Left colon (tissue), 2 donors: Measurements from ENCODE around the gene BRCA2. TPM values are rescaled to one million over a fixed set of nuclear protein-coding genes. Genes with fewer than 3 reads are reported as not detected.

ENCODE experiments used
- ATAC-seq: fragments of 200-7000 bp; cut with Tn5 transposase; one replicate; pipeline ENCODE4 v1.9.1; 2020; ENCODE audit warnings: mild to moderate bottlenecking, moderate library complexity
- DNase-seq, 2 donors: peaks; one replicate each; pipeline ENCODE4 v3.0.0-alpha.2; 2020
- intact Hi-C, 2 donors: fragments of 100-400 bp; cut with DNase I in 1 of 2; cut with micrococcal nuclease in 1 of 2; formaldehyde crosslinking; loops; one replicate each; pipeline versions ENCODE4 v1.11.2 to v1.14.0; 2022; cut with DNase I, micrococcal nuclease
- total RNA-seq, 2 donors: library from RNA; stranded (reverse); fragmentation: NEBNext Ultra II Directional; extraction: Animal tissue kit (Norgen Biotek cat#: 25700); gene quantifications; one replicate each; pipeline ENCODE4 v1.2.1, GENCODE V29; 2021
- donor health status: DM: no; HTN: no; CAD: no.
- donor health status: DM: yes; HTN: yes; CAD: no.

BRCA2 gene
- total RNA-seq, 2 donors from 2014 or later, result 1.7 to 4.2 TPM

- no peak for ATAC-seq
- DNase-seq, result no peak
- intact Hi-C loops, result no loop called here
These were observed 61.5 kb downstream of the BRCA2 start for GRCh38 chr13:32376642-32377415.

GRCh38 chr13:32378012-32378411, 62.7 kb downstream of the BRCA2 start:
- ATAC-seq (no peak), DNase-seq (no peak)
- intact Hi-C loops, result no loop called here

- ATAC-seq (peak; percentile 71), DNase-seq (no peak)
- intact Hi-C loops, result loop anchor here in 1 of 2 donors (10.0 kb wide), 1 partner anchor 183 kb away; no protein-coding TSS in a partner anchor
These were observed 66.2 kb downstream of the BRCA2 start for GRCh38 chr13:32381539-32381938.

- ATAC-seq (no peak), DNase-seq (no peak)
- intact Hi-C loops, result loop anchor here in 1 of 2 donors (10.0 kb wide), 1 partner anchor 181 kb away; no protein-coding TSS in a partner anchor
These were observed 68.7 kb downstream of the BRCA2 start for GRCh38 chr13:32383836-32384618.

- intact Hi-C loops, result loop anchor here in 1 of 2 donors (10.0 kb wide), 1 partner anchor 180 kb away; no protein-coding TSS in a partner anchor
- DNase-seq (no peak), ATAC-seq (no peak)
These were observed 69.4 kb downstream of the BRCA2 start for GRCh38 chr13:32384702-32385101.

- intact Hi-C loops, result loop anchor here in 1 of 2 donors (10.0 kb wide), 1 partner anchor 179 kb away; no protein-coding TSS in a partner anchor
- ATAC-seq, result no peak
- no peak for DNase-seq
These were observed 70.1 kb downstream of the BRCA2 start for GRCh38 chr13:32385410-32385809.

GRCh38 chr13:32390048-32390447, 74.7 kb downstream of the BRCA2 start:
- DNase-seq, result no peak
- intact Hi-C loops, result no loop called here
- no peak for ATAC-seq

GRCh38 chr13:32390484-32390883, 75.2 kb downstream of the BRCA2 start:
- ATAC-seq (no peak), DNase-seq (no peak)
- intact Hi-C loops, result no loop called here

GRCh38 chr13:32391101-32391619, 75.9 kb downstream of the BRCA2 start:
- DNase-seq (no peak), ATAC-seq (no peak)
- intact Hi-C loops, result no loop called here

- no peak for ATAC-seq
- no peak for DNase-seq
- intact Hi-C loops, result no loop called here
These were observed 87.8 kb downstream of the BRCA2 start for GRCh38 chr13:32403108-32403507.

- ATAC-seq (no peak), DNase-seq (no peak)
- intact Hi-C loops, result no loop called here
These were observed 92.5 kb downstream of the BRCA2 start for GRCh38 chr13:32407854-32408253.

- intact Hi-C loops, result no loop called here
- no peak for DNase-seq
- no peak for ATAC-seq
These were observed 93.1 kb downstream of the BRCA2 start for GRCh38 chr13:32408296-32409000.

- no peak for DNase-seq
- no peak for ATAC-seq
- intact Hi-C loops, result no loop called here
These were observed 93.6 kb downstream of the BRCA2 start for GRCh38 chr13:32409001-32409313.

- ATAC-seq (no peak), DNase-seq (no peak)
- intact Hi-C loops, result no loop called here
These were observed 94.5 kb downstream of the BRCA2 start for GRCh38 chr13:32409561-32410421.

GRCh38 chr13:32413284-32413683, 98.0 kb downstream of the BRCA2 start:
- DNase-seq (no peak), ATAC-seq (no peak)
- intact Hi-C loops, result no loop called here

- ATAC-seq (peak; percentile 56), DNase-seq (no peak)
These were observed 99.3 kb downstream of the BRCA2 start for GRCh38 chr13:32414580-32414979.

GRCh38 chr13:32415019-32415418, 99.7 kb downstream of the BRCA2 start:
- DNase-seq, result peak in 1 of 2 donors; percentile 41
- intact Hi-C loops, result no loop called here
- ATAC-seq, result peak; percentile 81

More at GRCh38 chr13:32414580-32414979, 99.3 kb downstream of the BRCA2 start:
- intact Hi-C loops, result no loop called here

- intact Hi-C loops, result no loop called here
- no peak for DNase-seq
- ATAC-seq, result no peak
These were observed 102.7 kb downstream of the BRCA2 start for GRCh38 chr13:32417995-32418394.
